ENCODE measurements around the gene UBE2O.

DNA sequence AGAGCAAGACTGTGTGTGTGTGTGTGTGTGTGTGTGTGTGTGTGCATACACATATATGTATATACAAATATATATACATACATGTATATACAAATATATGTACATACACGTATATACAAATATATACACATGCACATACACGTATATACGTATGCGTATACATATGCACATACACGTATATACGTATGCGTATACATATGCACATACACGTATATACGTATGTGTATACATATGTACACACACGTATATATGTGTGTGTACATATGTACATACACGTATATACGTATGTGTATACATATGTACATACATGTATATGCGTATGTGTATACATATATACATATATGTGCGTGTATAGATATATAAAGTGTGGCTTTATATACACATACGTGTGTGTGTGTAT lies 37.2 kb downstream of the UBE2O start:
- TF ChIP-seq, protein P1, sequence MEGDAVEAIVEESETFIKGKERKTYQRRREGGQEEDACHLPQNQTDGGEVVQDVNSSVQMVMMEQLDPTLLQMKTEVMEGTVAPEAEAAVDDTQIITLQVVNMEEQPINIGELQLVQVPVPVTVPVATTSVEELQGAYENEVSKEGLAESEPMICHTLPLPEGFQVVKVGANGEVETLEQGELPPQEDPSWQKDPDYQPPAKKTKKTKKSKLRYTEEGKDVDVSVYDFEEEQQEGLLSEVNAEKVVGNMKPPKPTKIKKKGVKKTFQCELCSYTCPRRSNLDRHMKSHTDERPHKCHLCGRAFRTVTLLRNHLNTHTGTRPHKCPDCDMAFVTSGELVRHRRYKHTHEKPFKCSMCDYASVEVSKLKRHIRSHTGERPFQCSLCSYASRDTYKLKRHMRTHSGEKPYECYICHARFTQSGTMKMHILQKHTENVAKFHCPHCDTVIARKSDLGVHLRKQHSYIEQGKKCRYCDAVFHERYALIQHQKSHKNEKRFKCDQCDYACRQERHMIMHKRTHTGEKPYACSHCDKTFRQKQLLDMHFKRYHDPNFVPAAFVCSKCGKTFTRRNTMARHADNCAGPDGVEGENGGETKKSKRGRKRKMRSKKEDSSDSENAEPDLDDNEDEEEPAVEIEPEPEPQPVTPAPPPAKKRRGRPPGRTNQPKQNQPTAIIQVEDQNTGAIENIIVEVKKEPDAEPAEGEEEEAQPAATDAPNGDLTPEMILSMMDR (IDR thresholded peaks at IDR 0.05; ENCODE audit: insufficient read depth, low read length) = no peak
- TF ChIP-seq POLR2AphosphoS5 (IDR thresholded peaks at IDR 0.05; ENCODE audit: low read depth) (no peak), GABPA (IDR thresholded peaks at IDR 0.05; ENCODE audit: low read depth) (no peak), SPI1 (IDR thresholded peaks at IDR 0.05; ENCODE audit: borderline replicate concordance, low read depth) (no peak)
- TF ChIP-seq, protein P2, sequence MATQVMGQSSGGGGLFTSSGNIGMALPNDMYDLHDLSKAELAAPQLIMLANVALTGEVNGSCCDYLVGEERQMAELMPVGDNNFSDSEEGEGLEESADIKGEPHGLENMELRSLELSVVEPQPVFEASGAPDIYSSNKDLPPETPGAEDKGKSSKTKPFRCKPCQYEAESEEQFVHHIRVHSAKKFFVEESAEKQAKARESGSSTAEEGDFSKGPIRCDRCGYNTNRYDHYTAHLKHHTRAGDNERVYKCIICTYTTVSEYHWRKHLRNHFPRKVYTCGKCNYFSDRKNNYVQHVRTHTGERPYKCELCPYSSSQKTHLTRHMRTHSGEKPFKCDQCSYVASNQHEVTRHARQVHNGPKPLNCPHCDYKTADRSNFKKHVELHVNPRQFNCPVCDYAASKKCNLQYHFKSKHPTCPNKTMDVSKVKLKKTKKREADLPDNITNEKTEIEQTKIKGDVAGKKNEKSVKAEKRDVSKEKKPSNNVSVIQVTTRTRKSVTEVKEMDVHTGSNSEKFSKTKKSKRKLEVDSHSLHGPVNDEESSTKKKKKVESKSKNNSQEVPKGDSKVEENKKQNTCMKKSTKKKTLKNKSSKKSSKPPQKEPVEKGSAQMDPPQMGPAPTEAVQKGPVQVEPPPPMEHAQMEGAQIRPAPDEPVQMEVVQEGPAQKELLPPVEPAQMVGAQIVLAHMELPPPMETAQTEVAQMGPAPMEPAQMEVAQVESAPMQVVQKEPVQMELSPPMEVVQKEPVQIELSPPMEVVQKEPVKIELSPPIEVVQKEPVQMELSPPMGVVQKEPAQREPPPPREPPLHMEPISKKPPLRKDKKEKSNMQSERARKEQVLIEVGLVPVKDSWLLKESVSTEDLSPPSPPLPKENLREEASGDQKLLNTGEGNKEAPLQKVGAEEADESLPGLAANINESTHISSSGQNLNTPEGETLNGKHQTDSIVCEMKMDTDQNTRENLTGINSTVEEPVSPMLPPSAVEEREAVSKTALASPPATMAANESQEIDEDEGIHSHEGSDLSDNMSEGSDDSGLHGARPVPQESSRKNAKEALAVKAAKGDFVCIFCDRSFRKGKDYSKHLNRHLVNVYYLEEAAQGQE (IDR thresholded peaks at IDR 0.05; ENCODE audit: insufficient replicate concordance, low read depth) = no peak

All from HL-60 (cell line).